ENCODE data around the gene MAFG.

GRCh38 chr17:81877569-81877968, 50.0 kb downstream of the MAFG start:
- TF ChIP-seq CTCF (IDR thresholded peaks at IDR 0.05; ENCODE audit: poor library complexity) (no peak), EZH2 (IDR thresholded peaks at IDR 0.05; ENCODE audit: borderline replicate concordance) (no peak)

All from hepatocyte (in vitro differentiated cells).